Midbrain (tissue), 1 donor: Measurements from ENCODE around the gene PPP1R3E.

Source experiments
- DNase-seq: peaks from one replicate; lab custom pipeline; 2025; lab: John Stamatoyannopoulos, UW

The PPP1R3E gene

DNA sequence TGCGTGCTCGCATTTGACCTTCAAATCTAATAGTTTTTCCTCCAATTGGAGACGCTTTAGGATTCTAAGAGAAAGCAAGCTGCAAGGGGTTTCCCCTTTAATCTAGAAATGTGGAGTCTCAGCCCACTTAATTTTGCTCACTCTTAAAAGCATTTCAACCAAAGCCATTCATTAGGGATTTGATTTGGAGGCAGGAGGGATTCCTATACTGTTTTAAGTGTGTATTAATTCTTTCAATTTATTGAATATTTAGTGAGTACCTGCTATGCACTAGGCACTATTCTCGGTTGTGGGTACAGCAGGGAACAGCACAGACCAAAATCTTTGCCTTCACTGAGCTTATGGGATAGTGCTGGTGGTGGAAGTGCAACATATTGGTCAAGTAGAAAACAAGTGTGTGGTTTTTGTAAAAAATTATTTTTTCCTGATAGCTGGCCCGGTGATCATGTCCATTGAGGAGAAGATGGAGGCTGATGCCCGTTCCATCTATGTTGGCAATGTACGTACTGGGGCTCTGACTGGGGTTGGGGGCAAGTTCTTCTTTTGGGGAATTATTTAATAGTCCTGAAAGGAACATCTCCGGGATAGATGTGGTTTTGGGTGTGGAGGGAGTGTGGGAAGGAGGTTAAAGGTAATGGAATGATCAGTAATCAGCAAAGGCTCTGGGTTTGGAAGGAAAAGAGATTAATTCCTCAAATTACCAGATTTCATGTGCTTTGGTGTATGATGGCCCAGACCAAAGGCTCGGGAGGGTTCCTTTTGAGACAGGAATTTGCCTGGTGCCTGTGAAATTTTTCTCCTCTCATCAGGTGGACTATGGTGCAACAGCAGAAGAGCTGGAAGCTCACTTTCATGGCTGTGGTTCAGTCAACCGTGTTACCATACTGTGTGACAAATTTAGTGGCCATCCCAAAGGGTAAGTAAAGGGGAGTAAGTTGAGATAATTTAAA, 20.2 kb upstream of the PPP1R3E start:
- DNase-seq = no peak

DNA sequence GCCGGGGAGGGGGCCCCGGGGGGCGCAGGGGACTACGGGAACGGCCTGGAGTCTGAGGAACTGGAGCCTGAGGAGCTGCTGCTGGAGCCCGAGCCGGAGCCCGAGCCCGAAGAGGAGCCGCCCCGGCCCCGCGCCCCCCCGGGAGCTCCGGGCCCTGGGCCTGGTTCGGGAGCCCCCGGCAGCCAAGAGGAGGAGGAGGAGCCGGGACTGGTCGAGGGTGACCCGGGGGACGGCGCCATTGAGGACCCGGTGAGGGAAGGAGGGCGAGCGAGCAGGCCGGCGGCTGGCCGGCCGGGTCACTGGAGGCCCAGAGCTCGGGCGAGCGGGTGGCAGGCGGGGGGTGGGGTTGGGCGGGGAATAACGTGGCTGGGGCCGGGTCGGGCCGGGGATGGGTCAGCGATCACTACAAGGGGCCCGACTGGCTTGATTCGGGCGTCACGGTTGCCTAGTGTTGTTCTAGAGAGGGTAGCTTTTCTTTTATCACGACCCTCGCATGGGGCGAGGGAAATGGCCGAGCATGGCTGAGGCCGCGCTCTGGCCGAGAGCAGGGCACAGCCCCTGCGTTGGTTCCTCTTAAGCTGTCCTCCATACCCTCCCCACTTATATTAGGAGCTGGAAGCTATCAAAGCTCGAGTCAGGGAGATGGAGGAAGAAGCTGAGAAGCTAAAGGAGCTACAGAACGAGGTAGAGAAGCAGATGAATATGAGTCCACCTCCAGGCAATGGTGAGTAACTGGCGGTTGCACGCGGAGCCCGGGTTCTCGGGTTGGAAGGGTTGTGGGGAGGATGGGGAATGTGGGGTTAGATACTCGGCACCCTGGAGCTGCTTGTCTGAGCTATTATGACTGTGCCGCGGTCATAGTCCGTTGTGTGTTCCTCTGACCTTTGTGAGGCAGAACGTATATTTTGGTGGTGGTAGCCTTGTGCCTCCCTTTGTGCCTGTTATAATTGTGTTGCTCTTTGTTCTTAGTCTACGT, 19.2 kb upstream of the PPP1R3E start:
- DNase-seq = peak; percentile 61

DNA sequence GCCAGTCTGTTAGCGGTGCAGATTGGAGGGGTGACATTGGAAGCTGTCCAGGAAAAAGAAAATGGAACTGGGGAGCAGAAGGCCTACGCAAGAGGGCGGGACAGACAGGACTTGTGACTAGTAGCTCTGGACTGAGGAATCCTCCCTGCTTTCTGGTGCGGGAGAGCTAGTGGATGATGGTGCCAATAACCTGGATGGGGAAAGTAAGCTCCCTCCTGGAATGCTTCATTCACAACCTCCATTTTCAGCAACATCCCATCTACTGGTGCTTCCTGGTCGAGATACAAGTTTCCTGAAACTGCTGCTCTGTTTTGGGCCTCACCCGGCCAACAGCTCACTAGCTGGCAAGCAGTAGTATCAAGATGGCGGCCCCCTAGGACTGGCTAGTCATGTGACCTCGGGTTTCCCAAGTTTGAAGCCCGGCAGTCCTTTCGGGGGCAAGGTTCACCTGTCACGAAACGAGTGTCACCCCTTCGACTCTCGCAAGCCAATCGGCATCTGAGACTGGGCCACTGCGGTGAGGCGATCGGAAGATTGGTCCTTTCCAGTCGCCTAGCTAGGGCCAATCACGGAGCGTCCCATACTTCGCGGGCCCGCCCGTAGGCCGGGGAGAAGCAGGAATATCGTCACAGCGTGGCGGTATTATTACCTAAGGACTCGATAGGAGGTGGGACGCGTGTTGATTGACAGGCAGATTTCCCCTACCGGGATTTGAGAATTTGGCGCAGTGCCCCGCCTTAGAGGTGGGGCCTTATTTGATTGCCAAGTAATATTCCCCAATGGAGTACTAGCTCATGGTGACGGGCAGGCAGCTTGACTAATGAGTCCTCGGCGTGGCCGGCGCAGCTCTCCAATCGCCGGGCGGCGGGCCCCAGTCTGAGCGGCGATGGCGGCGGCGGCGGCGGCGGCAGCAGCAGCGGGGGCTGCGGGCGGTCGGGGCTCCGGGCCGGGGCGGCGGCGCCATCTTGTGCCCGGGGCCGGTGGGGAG, 18.2 kb upstream of the PPP1R3E start, which contains the start of gene PABPN1:
TSS of gene PABPN1 (plus strand) at position 874 of the 988 bp plus-strand sequence. CDS start at position 887, 13 bp downstream.
- DNase-seq = peak; percentile 100

GRCh38 chr14:23319746-23320583, 17.3 kb upstream of the PPP1R3E start:
- no peak for DNase-seq

DNA sequence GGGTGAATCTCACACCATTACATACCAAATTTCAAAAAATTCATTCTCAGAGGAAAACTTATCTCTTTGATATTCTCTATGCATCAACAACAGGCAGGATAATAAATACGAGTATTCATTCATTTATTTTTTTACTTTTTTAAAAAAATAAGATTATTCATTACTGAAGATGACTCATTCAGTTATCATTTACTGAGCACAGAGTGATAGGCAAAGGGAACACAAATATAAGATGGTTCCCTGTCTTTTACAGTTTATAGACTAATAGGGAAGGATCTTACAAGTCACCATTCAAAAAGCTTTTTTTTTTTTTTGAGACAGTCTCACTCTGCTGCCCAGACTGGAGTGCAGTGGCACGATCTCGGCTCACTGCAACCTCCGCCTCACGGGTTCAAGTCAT, 13.6 kb upstream of the PPP1R3E start:
- DNase-seq = no peak

GRCh38 chr14:23310546-23310945, 7.9 kb upstream of the PPP1R3E start:
- no peak for DNase-seq

DNA sequence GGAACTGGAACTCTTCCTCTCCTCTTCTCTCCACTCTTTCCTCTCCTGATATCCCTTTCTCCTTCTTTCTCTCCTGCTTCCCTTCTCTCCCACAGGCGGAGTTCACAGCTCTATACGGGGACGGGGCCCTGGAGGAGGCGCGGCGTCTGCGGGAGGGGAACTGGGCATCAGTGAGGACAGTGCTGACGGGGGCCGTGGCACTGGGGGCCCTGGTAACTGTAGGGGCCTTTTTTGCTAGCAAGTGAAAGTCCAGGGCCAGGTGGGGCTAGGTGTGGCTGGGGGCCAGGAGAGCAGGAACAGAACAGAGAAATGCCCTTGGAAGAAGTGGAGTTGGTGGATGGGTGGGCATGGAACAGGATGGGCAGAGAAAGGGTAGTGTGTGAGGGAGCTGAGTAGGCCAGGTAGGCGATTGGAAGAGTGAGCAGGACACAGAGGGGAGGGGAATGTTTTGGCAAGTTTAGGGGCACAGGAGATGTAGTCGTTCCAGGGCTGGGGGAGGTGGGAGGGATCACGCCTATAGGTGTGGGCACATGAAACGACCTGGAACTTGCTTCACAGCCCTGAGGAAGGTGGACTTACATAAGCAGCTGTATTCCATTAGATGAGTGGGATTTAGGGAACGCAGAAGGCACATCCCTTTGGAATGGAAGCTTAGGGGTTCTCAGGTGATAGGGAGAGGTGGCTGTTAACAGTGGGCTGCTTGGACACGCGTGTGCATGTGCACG, 6.2 kb upstream of the PPP1R3E start:
- no peak for DNase-seq

GRCh38 chr14:23307687-23308644, 5.3 kb upstream of the PPP1R3E start:
- no peak for DNase-seq

- no peak for DNase-seq
These were observed 4.5 kb upstream of the PPP1R3E start for GRCh38 chr14:23307146-23307530.

DNA sequence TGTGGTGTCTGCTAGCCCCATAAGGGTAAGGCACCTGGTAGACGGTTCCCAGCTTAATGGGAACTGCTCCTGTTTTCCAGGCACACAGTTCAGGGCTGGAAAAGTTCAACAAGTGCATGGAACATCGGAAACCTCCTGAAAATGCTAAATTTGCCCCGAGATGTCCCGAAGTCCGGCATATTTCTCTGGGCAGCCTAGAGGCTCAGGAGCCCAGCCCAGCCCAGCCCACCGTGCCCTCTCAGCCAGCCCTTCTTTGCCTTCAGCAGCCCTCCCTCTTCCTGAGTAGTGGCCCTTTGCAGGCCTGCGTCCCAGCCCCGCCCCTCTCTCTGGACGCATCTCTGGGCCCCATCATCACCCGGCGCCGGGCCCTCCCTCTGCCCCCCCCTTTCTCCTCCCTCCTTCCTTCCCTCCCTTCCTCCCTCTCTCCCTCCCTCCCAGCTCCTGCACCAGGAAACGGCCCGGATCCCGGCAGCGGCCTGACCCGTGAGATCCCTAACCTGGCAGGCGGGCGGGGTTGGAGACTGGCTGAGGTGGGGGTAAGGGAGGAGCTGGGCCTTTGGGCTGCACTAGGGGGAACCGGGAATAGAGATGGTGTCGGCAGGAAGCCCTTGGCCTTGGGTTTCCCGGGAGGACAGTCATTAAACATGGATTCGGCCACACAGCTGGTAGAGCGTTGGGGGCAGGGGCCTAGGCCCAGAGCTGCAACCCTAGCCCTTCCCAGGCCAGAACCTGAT, 3.9 kb upstream of the PPP1R3E start, which contains the start of gene BCL2L2:
TSS of gene BCL2L2 (plus strand) at position 422 of the 734 bp plus-strand sequence. CDS start 935 bp downstream, outside the sequence.
- peak; percentile 92 for DNase-seq

DNA sequence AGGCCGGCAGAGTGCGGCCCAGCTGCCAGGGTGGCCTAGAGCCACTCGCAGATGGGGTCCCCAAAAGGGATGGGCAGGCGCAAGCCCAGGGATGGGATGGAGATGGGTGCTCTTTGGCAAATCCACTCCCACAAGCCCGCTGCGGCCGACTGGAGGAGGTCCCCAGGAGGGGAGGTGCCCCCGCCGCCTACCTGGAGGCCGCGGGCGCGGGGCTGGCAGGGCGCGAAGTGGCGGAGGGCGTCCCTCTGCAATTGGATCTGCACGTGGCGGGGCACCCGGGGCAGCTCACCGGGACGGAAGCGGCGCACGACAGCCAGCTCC, 730 bp downstream of the PPP1R3E start:
- DNase-seq = no peak

GRCh38 chr14:23301288-23301968, 1.2 kb downstream of the PPP1R3E start:
- DNase-seq = peak; percentile 97

- DNase-seq = peak; percentile 51
These were observed 1.9 kb downstream of the PPP1R3E start for GRCh38 chr14:23300687-23301223.

GRCh38 chr14:23299986-23300686, 2.5 kb downstream of the PPP1R3E start:
- DNase-seq = no peak

- peak; percentile 47 for DNase-seq
These were observed 3.3 kb downstream of the PPP1R3E start for GRCh38 chr14:23299211-23299957.
